Activated CD4-positive, alpha-beta T cell treated with anti-CD3 and anti-CD28 coated beads, Interleukin-2, amount 10 ng/mL, durations not matched to agents 7 days and 5 days (primary cell): ENCODE data around the gene PODNL1. TPM values are rescaled to one million over a fixed set of nuclear protein-coding genes. Genes with fewer than 3 reads are reported as not detected.
"Not testable (repeated sequence)": the region's sequence is repeated elsewhere in the genome, so short reads cannot be mapped to it uniquely, and the experiment has no call there.

ENCODE experiments used
- CTCF ChIA-PET: fragments of 350-600 bp; sonication (Branson Sonifier 250); formaldehyde crosslinking; loops from one replicate; lab custom pipeline; 2021; ENCODE audit warnings: antibody characterized with exemption; lab: Charles Lee
- POLR2A ChIA-PET: fragments of 350-600 bp; sonication (Branson Sonifier 250); formaldehyde crosslinking; loops from one replicate; lab custom pipeline; 2021; ENCODE audit warnings: antibody characterized with exemption; lab: Charles Lee
- DNase-seq: peaks from one replicate; pipeline ENCODE4 v3.0.0-alpha.2; 2020
- H3K27ac Mint-ChIP-seq: one replicate; pipeline ENCODE4 v1.8.0; 2021; ENCODE audit warnings: mild to moderate bottlenecking, moderate library complexity, mixed read lengths
- H3K27me3 Mint-ChIP-seq: one replicate; pipeline ENCODE4 v1.8.0; 2021; ENCODE audit warnings: mixed read lengths
- H3K36me3 Mint-ChIP-seq: one replicate; pipeline ENCODE4 v1.8.0; 2021; ENCODE audit warnings: low read depth, mixed read lengths
- H3K4me1 Mint-ChIP-seq: one replicate; pipeline ENCODE4 v1.8.0; 2021; ENCODE audit warnings: mixed read lengths
- H3K4me3 Mint-ChIP-seq: one replicate; pipeline ENCODE4 v1.8.0; 2021; ENCODE audit warnings: mild to moderate bottlenecking, moderate library complexity, mixed read lengths
- H3K9me3 Mint-ChIP-seq: one replicate; pipeline ENCODE4 v1.8.0; 2021; ENCODE audit warnings: mixed read lengths
- total RNA-seq, 2 experiments: library from RNA; stranded (reverse); gene quantifications; one replicate each; pipeline ENCODE4 v1.2.3, GENCODE V29; 2021

PODNL1 gene
- total RNA-seq, 2 experiments from 2014 or later, result 0.17 to 0.58 TPM

- H3K36me3 Mint-ChIP-seq, result peaks cover 10% of the 10 kb centered on the region
- H3K27me3 Mint-ChIP-seq, result no peaks in the 10 kb centered on the region
- H3K9me3 Mint-ChIP-seq, result no peaks in the 10 kb centered on the region
- no peak overlapping the region for H3K4me3 Mint-ChIP-seq
- peak overlapping the region; percentile 69 for H3K27ac Mint-ChIP-seq
- ChIA-PET CTCF (interaction anchor here (1.0 kb wide), 1 partner anchor 17 kb away, joined by 3 read pairs; no protein-coding TSS in a partner anchor), POLR2A (no interaction called here)
- H3K4me1 Mint-ChIP-seq, result peaks cover 58% of the 10 kb centered on the region
- DNase-seq, result no peak
Observed at GRCh38 chr19:13981021-13981420, 42.8 kb upstream of the PODNL1 start.

DNA sequence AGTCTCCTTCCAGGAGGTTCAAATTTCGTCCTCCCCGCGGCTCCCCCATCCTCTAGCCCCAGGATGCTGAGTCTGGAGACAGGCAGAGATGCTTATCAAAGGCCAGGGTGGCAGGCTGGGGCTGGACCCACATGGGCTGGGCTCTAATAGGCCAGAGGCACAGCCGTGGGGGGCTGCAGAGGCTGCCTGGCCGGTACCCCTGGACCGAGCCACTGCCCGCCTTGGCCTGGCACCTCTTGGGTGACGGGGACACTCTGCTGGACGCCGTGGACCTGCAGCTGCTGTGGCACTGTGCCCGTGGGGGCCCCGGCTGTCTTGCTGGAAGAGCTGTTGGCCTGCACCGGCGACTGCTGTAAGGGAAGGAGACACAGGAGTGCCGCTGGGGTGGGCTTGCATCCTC is 42.1 kb upstream of the PODNL1 start:
- CTCF ChIA-PET, result no interaction called here
- no peaks in the 10 kb centered on the region for H3K27me3 Mint-ChIP-seq

GRCh38 chr19:13979686-13980085 is 41.5 kb upstream of the PODNL1 start:
- Mint-ChIP-seq H3K27ac (peak overlapping the region; percentile 75), H3K4me3 (no peak overlapping the region), H3K36me3 (peaks cover 10% of the 10 kb centered on the region), H3K27me3 (no peaks in the 10 kb centered on the region), H3K4me1 (peaks cover 45% of the 10 kb centered on the region), H3K9me3 (no peaks in the 10 kb centered on the region)
- no peak for DNase-seq
- POLR2A ChIA-PET, result interaction anchor here (0.9 kb wide), 1 partner anchor 62 kb away, joined by 8 read pairs; no protein-coding TSS in a partner anchor
- CTCF ChIA-PET, result interaction anchor here (1.0 kb wide), 1 partner anchor 9 kb away, joined by 5 read pairs; no protein-coding TSS in a partner anchor

More for the DNA sequence above, 42.1 kb upstream of the PODNL1 start:
- Mint-ChIP-seq H3K4me1 (peaks cover 51% of the 10 kb centered on the region), H3K4me3 (no peak overlapping the region), H3K27ac (no peak overlapping the region), H3K36me3 (peaks cover 10% of the 10 kb centered on the region), H3K9me3 (no peaks in the 10 kb centered on the region)
- POLR2A ChIA-PET, result no interaction called here
- no peak for DNase-seq

- DNase-seq, result no peak
- Mint-ChIP-seq H3K27ac (peak overlapping the region; percentile 75), H3K4me3 (no peak overlapping the region), H3K9me3 (no peaks in the 10 kb centered on the region), H3K36me3 (peaks cover 14% of the 10 kb centered on the region), H3K4me1 (peaks cover 45% of the 10 kb centered on the region), H3K27me3 (no peaks in the 10 kb centered on the region)
- CTCF ChIA-PET, result interaction anchor here (1.0 kb wide), 1 partner anchor 9 kb away, joined by 5 read pairs; no protein-coding TSS in a partner anchor
- POLR2A ChIA-PET, result interaction anchor here (0.9 kb wide), 1 partner anchor 62 kb away, joined by 8 read pairs; no protein-coding TSS in a partner anchor
Observed at GRCh38 chr19:13979244-13979615, 41.0 kb upstream of the PODNL1 start.

- POLR2A ChIA-PET, result interaction anchor here (0.9 kb wide), 1 partner anchor 61 kb away, joined by 8 read pairs; no protein-coding TSS in a partner anchor
- Mint-ChIP-seq H3K36me3 (peaks cover 17% of the 10 kb centered on the region), H3K27ac (no peak overlapping the region), H3K9me3 (no peaks in the 10 kb centered on the region), H3K4me3 (no peak overlapping the region), H3K4me1 (peaks cover 45% of the 10 kb centered on the region), H3K27me3 (no peaks in the 10 kb centered on the region)
- CTCF ChIA-PET, result interaction anchor here (0.8 to 1.0 kb wide), 2 partner anchors 8 to 16 kb away, joined by 3 to 5 read pairs; no protein-coding TSS in a partner anchor
- DNase-seq, result no peak
Observed at GRCh38 chr19:13978351-13979243, 40.4 kb upstream of the PODNL1 start.

- Mint-ChIP-seq H3K27me3 (no peaks in the 10 kb centered on the region), H3K9me3 (no peaks in the 10 kb centered on the region), H3K36me3 (peaks cover 18% of the 10 kb centered on the region), H3K4me1 (peaks cover 41% of the 10 kb centered on the region), H3K4me3 (no peak overlapping the region), H3K27ac (no peak overlapping the region)
- ChIA-PET CTCF (no interaction called here), POLR2A (no interaction called here)
- no peak for DNase-seq
Observed at GRCh38 chr19:13977803-13978202, 39.6 kb upstream of the PODNL1 start.

DNA sequence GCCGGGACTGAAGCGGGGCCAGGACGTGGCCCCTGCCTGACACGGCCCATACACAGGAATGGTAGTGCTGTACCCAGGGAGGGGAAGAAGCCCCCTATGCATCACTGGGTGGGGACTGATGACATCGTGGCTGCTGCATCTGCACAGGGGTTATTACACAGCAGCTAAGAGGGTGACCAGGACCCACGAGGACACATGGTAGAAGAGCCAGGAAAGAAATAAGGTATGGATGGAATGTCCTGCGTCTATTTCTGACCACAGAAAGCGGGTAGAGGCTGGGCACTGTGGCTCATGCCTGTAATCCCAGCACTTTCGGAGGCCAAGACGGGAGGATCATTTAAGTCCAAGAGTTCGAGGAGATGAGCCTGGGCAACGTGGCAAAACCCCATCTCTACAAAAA is 38.2 kb upstream of the PODNL1 start:
- Mint-ChIP-seq H3K27ac (no peak overlapping the region), H3K4me1 (peaks cover 27% of the 10 kb centered on the region), H3K4me3 (no peak overlapping the region), H3K27me3 (no peaks in the 10 kb centered on the region), H3K9me3 (no peaks in the 10 kb centered on the region), H3K36me3 (peaks cover 14% of the 10 kb centered on the region)
- CTCF ChIA-PET, result interaction anchor here (0.6 kb wide), 1 partner anchor 140 kb away, joined by 4 read pairs; no protein-coding TSS in a partner anchor
- DNase-seq, result no peak
- POLR2A ChIA-PET, result no interaction called here

GRCh38 chr19:13975870-13976269 is 37.7 kb upstream of the PODNL1 start:
- peaks cover 14% of the 10 kb centered on the region for H3K36me3 Mint-ChIP-seq
- H3K27ac Mint-ChIP-seq, result no peak overlapping the region
- no peaks in the 10 kb centered on the region for H3K9me3 Mint-ChIP-seq
- H3K4me3 Mint-ChIP-seq, result no peak overlapping the region
- ChIA-PET CTCF (interaction anchor here (0.5 to 1.3 kb wide), 2 partner anchors 22 to 129 kb away, joined by 4 read pairs; no protein-coding TSS in a partner anchor), POLR2A (no interaction called here)
- DNase-seq, result no peak
- H3K4me1 Mint-ChIP-seq, result peaks cover 23% of the 10 kb centered on the region
- H3K27me3 Mint-ChIP-seq, result no peaks in the 10 kb centered on the region

DNA sequence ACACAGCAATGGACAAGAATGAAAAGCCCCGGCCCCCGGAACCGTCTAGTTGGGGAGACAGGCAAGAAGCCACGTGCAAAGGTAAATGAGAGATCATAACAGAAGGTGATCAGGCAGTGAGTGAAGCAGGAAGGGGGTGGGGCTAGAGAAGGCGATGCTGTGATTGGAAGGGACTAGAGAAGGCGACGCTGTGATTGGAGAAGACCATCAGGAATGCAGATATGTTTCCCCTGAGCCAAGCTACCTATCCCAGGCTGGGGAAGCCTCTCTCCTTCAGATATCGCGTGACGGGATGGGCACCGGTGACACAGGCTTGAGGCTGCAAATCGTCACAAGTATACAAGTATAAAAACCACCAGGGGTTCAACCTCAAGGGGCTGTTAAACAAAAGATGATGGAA is 35.9 kb upstream of the PODNL1 start:
- no peaks in the 10 kb centered on the region for H3K9me3 Mint-ChIP-seq
- ChIA-PET POLR2A (no interaction called here), CTCF (interaction anchor here (0.6 kb wide), 1 partner anchor 24 kb away, joined by 3 read pairs; no protein-coding TSS in a partner anchor)
- H3K36me3 Mint-ChIP-seq, result peaks cover 11% of the 10 kb centered on the region
- peak; percentile 67 for DNase-seq
- no peak overlapping the region for H3K4me3 Mint-ChIP-seq
- H3K27me3 Mint-ChIP-seq, result no peaks in the 10 kb centered on the region
- peaks cover 13% of the 10 kb centered on the region for H3K4me1 Mint-ChIP-seq
- peak overlapping the region; percentile 69 for H3K27ac Mint-ChIP-seq

DNA sequence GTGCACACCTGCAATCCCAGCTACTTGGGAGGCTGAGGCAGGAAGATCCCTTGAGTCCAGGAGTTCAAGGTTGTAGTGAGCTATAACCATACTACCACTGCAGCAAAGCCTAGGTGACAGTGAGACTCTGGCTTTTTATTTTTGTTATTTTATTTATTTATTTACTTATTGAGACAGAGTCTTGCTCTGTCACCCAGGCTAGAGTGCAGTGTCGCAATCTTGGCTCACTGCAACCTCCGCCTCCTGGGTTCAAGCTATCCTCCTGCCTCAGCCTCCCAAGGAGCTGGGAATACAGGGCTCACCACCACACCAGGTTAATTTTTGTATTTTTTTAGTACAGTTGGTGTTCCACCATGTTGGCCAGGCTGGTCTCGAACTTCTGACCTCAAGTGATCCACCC is 35.3 kb upstream of the PODNL1 start:
- CTCF ChIA-PET, result interaction anchor here (0.7 to 1.0 kb wide), 3 partner anchors 9 to 75 kb away, joined by 3 to 4 read pairs (median 3); no protein-coding TSS in a partner anchor
- H3K36me3 Mint-ChIP-seq, result peaks cover 14% of the 10 kb centered on the region
- H3K4me3 Mint-ChIP-seq, DNase-seq, H3K27me3 Mint-ChIP-seq, H3K9me3 Mint-ChIP-seq, POLR2A ChIA-PET, H3K27ac Mint-ChIP-seq: not testable (repeated sequence)
- peaks cover 13% of the 10 kb centered on the region for H3K4me1 Mint-ChIP-seq

GRCh38 chr19:13972368-13973155 is 34.3 kb upstream of the PODNL1 start:
- Mint-ChIP-seq H3K27ac (no peak overlapping the region), H3K36me3 (peaks cover 14% of the 10 kb centered on the region), H3K4me1 (peaks cover 10% of the 10 kb centered on the region), H3K9me3 (no peaks in the 10 kb centered on the region), H3K4me3 (no peak overlapping the region), H3K27me3 (no peaks in the 10 kb centered on the region)
- ChIA-PET POLR2A (no interaction called here), CTCF (interaction anchor here (0.7 to 1.0 kb wide), 2 partner anchors 12 to 74 kb away, joined by 3 read pairs; no protein-coding TSS in a partner anchor)
- DNase-seq, result no peak

DNA sequence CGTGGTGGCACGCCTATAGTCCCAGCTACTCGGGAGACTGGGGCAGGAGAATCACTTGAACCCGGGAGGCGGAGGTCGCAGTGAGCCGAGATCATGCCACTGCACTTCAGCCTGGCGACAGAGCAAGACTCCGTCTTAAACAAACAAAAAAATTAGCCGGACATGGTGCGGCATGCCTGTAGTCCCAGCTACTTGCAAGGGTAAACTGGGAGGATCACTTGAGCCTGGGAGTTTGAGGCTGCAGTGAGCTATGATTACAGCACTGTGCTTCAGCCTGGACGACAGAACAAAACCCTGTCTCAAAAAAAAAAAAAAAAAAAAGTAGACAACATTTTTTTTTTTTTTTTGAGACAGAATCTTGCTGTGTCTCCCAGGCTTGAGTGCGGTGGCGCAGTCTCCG is 33.7 kb upstream of the PODNL1 start:
- H3K27ac Mint-ChIP-seq, POLR2A ChIA-PET, DNase-seq, H3K4me3 Mint-ChIP-seq, H3K27me3 Mint-ChIP-seq, H3K9me3 Mint-ChIP-seq: not testable (repeated sequence)
- CTCF ChIA-PET, result interaction anchor here (0.5 to 0.7 kb wide), 2 partner anchors 16 to 53 kb away, joined by 3 to 4 read pairs; no protein-coding TSS in a partner anchor
- Mint-ChIP-seq H3K36me3 (peaks cover 14% of the 10 kb centered on the region), H3K4me1 (peaks cover 10% of the 10 kb centered on the region)
